Brain microvascular endothelial cell (primary cell): ENCODE measurements around the gene RNF180.

Source experiments
- DNase-seq: peaks from one replicate; pipeline ENCODE4 v3.0.0-alpha.2; 2020
- H3K27ac ChIP-seq: fragments of 250-450 bp; sonication (Bioruptor Pico); 2 replicates; pipeline ENCODE4 v1.5.1; 2020; ENCODE audit warnings: mild to moderate bottlenecking, moderate library complexity
- H3K27me3 ChIP-seq: fragments of 250-450 bp; sonication (Bioruptor Pico); replicated peaks from 2 replicates; pipeline ENCODE4 v1.5.1; 2020; ENCODE audit warnings: mild to moderate bottlenecking
- H3K36me3 ChIP-seq: fragments of 250-450 bp; sonication (Bioruptor Pico); replicated peaks from 2 replicates; pipeline ENCODE4 v1.5.1; 2020; ENCODE audit warnings: mild to moderate bottlenecking
- H3K4me3 ChIP-seq: 2 replicates; pipeline ENCODE4 v1.5.1; 2011; ENCODE audit warnings: low read depth, mild to moderate bottlenecking, control low read depth, low read length, moderate library complexity
- in situ Hi-C: cut with HindIII; loops from 2 replicates; pipeline ENCODE4 v1.10.0; 2017; ENCODE audit warnings: low sequenced_read_pairs, low pct_ligation_motif_present
- TF ChIP-seq, protein P1 (sequence below): IDR thresholded peaks from 2 replicates; pipeline ENCODE4 v1.5.1; 2011; ENCODE audit warnings: low read depth, mild to moderate bottlenecking, moderate library complexity, low read length, control low read depth, inconsistent platforms; ENCODE audit errors: missing control alignments

The RNF180 gene, protein sequence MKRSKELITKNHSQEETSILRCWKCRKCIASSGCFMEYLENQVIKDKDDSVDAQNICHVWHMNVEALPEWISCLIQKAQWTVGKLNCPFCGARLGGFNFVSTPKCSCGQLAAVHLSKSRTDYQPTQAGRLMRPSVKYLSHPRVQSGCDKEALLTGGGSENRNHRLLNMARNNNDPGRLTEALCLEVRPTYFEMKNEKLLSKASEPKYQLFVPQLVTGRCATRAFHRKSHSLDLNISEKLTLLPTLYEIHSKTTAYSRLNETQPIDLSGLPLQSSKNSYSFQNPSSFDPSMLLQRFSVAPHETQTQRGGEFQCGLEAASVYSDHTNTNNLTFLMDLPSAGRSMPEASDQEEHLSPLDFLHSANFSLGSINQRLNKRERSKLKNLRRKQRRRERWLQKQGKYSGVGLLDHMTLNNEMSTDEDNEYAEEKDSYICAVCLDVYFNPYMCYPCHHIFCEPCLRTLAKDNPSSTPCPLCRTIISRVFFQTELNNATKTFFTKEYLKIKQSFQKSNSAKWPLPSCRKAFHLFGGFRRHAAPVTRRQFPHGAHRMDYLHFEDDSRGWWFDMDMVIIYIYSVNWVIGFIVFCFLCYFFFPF

DNA sequence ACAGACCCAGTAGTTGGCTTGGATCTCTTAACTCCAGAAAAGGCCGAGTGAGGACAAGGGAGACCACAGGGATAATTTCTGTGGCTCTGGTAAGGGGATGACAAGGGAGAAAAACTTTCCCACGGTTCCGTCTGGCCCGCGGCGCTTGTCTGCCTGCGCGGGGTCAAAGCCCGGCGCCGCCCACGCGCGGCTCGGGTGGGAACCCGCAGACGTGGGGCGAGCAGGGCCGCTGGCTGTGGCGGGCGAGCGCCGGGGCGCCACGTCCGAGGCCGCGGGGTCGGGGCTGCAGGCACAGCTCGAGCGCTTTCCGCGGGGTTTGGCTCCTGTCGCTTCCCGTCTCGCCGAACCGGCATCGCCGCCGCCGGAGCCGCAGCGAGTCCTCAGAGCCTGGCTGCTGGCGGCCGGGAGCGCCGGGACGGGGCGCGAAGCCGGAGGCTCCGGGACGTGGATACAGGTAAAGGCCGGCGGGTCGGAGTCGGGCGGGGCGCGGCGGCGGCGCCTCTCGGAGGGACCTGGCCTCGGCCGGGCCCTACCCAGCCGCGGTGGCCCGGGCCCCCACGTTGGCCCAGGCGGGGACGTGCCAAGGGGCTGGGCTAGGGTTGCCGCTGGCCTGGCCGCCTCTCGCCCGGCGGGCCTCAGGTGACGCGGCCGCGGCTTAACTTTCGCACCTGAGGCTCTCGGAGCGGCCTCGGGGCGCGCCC is at the start of gene RNF180:
Gene RNF180, plus strand, starts transcription at position 344 of the 701 bp plus-strand sequence. CDS start 34,965 bp downstream, outside the sequence.
- H3K4me3 ChIP-seq = peak within 1 kb of the TSS; percentile 67
- peak within 1 kb of the TSS; percentile 30 for H3K27ac ChIP-seq
- no peaks in the 10 kb centered on the region for H3K27me3 ChIP-seq
- H3K36me3 ChIP-seq = no peaks in the 10 kb centered on the region
- peak; percentile 39 for DNase-seq
- TF ChIP-seq, protein P1, sequence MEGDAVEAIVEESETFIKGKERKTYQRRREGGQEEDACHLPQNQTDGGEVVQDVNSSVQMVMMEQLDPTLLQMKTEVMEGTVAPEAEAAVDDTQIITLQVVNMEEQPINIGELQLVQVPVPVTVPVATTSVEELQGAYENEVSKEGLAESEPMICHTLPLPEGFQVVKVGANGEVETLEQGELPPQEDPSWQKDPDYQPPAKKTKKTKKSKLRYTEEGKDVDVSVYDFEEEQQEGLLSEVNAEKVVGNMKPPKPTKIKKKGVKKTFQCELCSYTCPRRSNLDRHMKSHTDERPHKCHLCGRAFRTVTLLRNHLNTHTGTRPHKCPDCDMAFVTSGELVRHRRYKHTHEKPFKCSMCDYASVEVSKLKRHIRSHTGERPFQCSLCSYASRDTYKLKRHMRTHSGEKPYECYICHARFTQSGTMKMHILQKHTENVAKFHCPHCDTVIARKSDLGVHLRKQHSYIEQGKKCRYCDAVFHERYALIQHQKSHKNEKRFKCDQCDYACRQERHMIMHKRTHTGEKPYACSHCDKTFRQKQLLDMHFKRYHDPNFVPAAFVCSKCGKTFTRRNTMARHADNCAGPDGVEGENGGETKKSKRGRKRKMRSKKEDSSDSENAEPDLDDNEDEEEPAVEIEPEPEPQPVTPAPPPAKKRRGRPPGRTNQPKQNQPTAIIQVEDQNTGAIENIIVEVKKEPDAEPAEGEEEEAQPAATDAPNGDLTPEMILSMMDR = no peak
- in situ Hi-C loops = no loop called here

DNA sequence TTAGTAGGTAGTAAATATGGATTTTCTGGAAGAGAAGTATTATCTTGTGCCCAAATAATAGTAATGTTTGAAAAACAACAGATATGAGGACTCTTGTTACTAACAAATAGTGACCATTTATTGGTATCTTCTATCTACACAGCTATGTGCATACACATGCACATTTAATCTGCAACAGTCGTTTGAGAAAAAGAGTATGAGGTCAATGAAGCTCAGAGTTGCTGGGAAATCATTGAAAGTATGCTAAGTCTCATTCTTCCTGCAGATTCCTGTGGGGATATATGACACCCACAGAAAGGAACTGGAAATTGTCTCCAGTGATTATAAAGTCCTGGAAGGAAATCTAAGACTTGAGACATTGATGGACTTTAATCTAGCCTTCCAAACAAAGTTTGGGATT is 40.1 kb upstream of the RNF180 start:
- Histone ChIP-seq H3K27ac (no peak overlapping the region), H3K36me3 (no peaks in the 10 kb centered on the region), H3K4me3 (no peak overlapping the region), H3K27me3 (no peaks in the 10 kb centered on the region)
- in situ Hi-C loops = no loop called here
- DNase-seq = no peak
- TF ChIP-seq, protein P1 = no peak

DNA sequence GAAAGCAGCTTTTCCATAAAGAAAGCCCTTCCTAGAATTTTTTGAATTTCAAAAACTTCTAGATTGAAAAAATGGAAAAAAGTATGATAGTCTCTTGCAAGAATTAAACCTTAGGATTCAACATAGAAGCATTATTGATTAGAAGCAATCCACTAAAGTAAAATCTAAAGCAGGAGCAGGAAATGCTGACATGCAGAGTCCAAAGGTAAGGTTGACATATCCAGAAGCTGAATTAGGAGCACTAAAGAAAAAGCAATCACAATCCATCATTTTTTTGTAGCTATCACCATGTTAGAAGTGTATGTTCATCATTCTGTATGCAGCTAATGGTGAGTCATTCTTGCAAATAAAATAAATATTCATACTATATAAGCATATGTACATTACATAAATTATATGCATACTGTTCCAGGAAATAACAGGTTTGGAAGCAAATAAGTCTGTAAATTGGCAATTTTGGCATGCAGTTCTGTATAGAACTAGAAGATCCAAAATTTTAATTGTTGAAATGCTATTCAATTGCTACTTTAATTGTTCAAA is 39.4 kb upstream of the RNF180 start:
- H3K27me3 ChIP-seq = no peaks in the 10 kb centered on the region
- H3K4me3 ChIP-seq = no peak overlapping the region
- H3K27ac ChIP-seq = no peak overlapping the region
- TF ChIP-seq, protein P1 = no peak
- no peak for DNase-seq
- H3K36me3 ChIP-seq = no peaks in the 10 kb centered on the region
- in situ Hi-C loops = no loop called here

DNA sequence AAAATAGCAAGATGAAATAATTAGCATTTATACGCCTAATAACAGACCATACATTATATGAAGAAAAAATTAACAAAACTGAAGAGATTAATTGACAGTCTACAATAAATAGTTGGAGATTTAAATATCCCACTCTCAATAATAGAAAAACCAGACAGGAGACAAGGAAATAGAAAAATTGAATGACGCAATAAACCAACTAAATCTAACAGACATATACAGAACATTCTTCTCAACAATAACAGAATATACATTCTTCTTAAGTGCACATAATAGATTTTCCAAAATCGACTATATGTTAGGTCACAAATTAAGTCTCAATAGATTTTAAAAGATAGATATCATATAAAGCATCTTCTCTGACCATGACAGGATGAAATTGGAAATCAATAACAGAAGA is 25.6 kb upstream of the RNF180 start:
- TF ChIP-seq, protein P1 = no peak
- DNase-seq = no peak
- in situ Hi-C loops = no loop called here
- Histone ChIP-seq H3K27ac (no peak overlapping the region), H3K36me3 (no peaks in the 10 kb centered on the region), H3K4me3 (no peak overlapping the region), H3K27me3 (no peaks in the 10 kb centered on the region)

DNA sequence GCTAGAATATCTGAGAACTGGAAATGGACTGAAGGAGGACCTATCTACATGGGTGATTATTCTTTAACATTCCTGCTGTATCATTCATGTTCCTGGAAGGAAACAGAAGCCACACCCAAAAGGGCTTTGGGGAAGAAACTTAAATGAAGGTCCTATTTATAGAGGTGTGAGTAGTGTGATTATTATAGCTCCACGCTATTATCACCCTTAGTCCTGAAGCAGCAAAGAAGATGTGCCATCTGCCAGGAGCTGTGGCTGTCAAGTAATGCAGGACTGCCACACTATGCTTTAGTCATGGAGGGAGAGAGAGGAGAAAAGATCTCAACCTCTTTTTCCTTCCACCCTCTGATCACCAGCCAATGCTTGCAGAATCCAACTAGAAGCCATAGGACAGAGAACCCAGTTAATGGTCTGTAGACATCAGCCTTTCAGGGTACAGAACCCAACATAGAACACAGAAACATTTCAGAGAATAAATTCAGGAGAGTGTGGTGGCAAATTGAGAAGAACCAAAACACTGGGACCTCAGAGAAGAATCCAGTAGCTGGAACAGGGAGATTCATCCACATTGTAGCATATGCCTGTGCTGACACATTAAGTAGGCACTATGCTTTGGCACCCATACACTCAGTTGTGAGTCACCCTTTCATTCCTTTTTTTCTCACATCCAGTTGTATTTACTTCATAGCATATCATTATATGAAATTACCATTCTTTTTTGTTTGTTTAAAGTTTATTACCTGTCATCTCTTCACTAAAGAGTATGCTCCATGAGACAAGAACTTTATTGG is 21.0 kb upstream of the RNF180 start:
- Histone ChIP-seq H3K4me3 (no peak overlapping the region), H3K36me3 (no peaks in the 10 kb centered on the region), H3K27ac (no peak overlapping the region), H3K27me3 (no peaks in the 10 kb centered on the region)
- TF ChIP-seq, protein P1 = no peak
- in situ Hi-C loops = no loop called here
- peak; percentile 20 for DNase-seq
